Activated CD4-positive, alpha-beta T cell treated with anti-CD3 and anti-CD28 coated beads, Interleukin-2, amount 10 ng/mL, durations not matched to agents 24 days and 14 days (primary cell): ENCODE data around the gene RGPD4. TPM values are rescaled to one million over a fixed set of nuclear protein-coding genes. Genes with fewer than 3 reads are reported as not detected.

ENCODE experiments used
- total RNA-seq: library from RNA; stranded (reverse); gene quantifications from 2 replicates; pipeline ENCODE4 v1.2.3, GENCODE V29; 2022

The RGPD4 gene
- total RNA-seq, 1 donor from 2014 or later, result not detected

Other genes with a start within 250 kb of the RGPD4 start
- not detected in 2 replicates for gene SLC5A7, start 159.6 kb downstream of the RGPD4 start, total RNA-seq